Panc1 (cell line): ENCODE results near the gene DCST2. TPM values are rescaled to one million over a fixed set of nuclear protein-coding genes. Genes with fewer than 3 reads are reported as not detected.
A peak's percentile ranks its signal among the peaks of the same experiment; 100 is the strongest.

ENCODE experiments used
- ATAC-seq: fragments of 200-7000 bp; cut with Tn5 transposase; 2 replicates; pipeline ENCODE4 v1.9.1; 2020; ENCODE audit warnings: mild to moderate bottlenecking, moderate library complexity
- BruUV-seq: library from RNA; stranded (reverse); fragments of 400-500 nt; replicated peaks from 2 replicates; lab custom pipeline; 2021; lab: Mats Ljungman, UMichigan
- CTCF ChIA-PET: fragments of 300-600 bp; sonication (Branson Sonifier 250); formaldehyde crosslinking; loops from one replicate; lab custom pipeline; 2022; ENCODE audit warnings: antibody characterized with exemption; lab: Charles Lee
- POLR2A ChIA-PET: fragments of 300-600 bp; sonication (Branson Sonifier 250); formaldehyde crosslinking; loops from one replicate; lab custom pipeline; 2022; ENCODE audit warnings: antibody characterized with exemption; lab: Charles Lee
- DNase-seq: peaks from one replicate; pipeline ENCODE4 v3.0.0-alpha.2; 2010; ENCODE audit warnings: low read depth, low spot score
- H3K27ac ChIP-seq: 2 replicates; pipeline ENCODE4 v1.5.1; 2011; ENCODE audit warnings: mild to moderate bottlenecking, low read length, inconsistent platforms
- H3K27me3 ChIP-seq: fragments of 200-500 bp; sonication (Bioruptor generic); 2 replicates; pipeline ENCODE4 v1.6.0; 2014; ENCODE audit warnings: low read length, inconsistent platforms; ENCODE audit not compliant: control insufficient read depth, insufficient read depth
- H3K36me3 ChIP-seq: fragments of 200-500 bp; sonication (Bioruptor generic); 2 replicates; pipeline ENCODE4 v1.5.1; 2014; ENCODE audit warnings: inconsistent platforms, mild to moderate bottlenecking, low read length, moderate library complexity; ENCODE audit not compliant: control insufficient read depth, insufficient read depth
- H3K4me1 ChIP-seq: 2 replicates; pipeline ENCODE4 v1.5.1; 2011; ENCODE audit warnings: inconsistent platforms, mild to moderate bottlenecking, low read length, moderate library complexity; ENCODE audit not compliant: control insufficient read depth, insufficient read depth
- H3K4me3 ChIP-seq, 2 experiments: 2 replicates each; pipeline ENCODE4 v1.5.1; 2011 to 2012; ENCODE audit warnings: low read depth in 2 of 2, low read length in 2 of 2, mild to moderate bottlenecking in 2 of 2, inconsistent platforms in 1 of 2, moderate library complexity in 1 of 2
- H3K9me3 ChIP-seq: fragments of 200-500 bp; sonication (Bioruptor generic); 2 replicates; pipeline ENCODE4 v1.5.1; 2014; ENCODE audit warnings: low read depth, mild to moderate bottlenecking, inconsistent platforms, low read length, moderate library complexity; ENCODE audit not compliant: control insufficient read depth, insufficient read depth
- POLR2AphosphoS5 ChIP-seq: IDR thresholded peaks from 2 replicates; pipeline ENCODE4 v1.6.1; 2012; ENCODE audit warnings: mild to moderate bottlenecking, low read depth, low read length, moderate library complexity
- SIN3A ChIP-seq: IDR thresholded peaks from 2 replicates; pipeline ENCODE4 v1.6.1; 2012; ENCODE audit warnings: low read depth, mild to moderate bottlenecking, low read length, moderate library complexity, borderline replicate concordance; ENCODE audit not compliant: insufficient read depth
- TCF7L2 ChIP-seq: IDR thresholded peaks from 2 replicates; pipeline ENCODE4 v1.6.1; 2011; ENCODE audit warnings: mild to moderate bottlenecking, low read depth, low read length, inconsistent platforms
- in situ Hi-C: cut with HindIII; loops from 2 replicates; pipeline ENCODE4 v1.10.0; 2016; ENCODE audit warnings: low sequenced_read_pairs, low pct_unique_long_range_greater_than_20kb
- intact Hi-C: fragments of 100-400 bp; cut with micrococcal nuclease; formaldehyde crosslinking; loops from one replicate; pipeline ENCODE4 v1.10.0; 2022; ENCODE audit not compliant: unreplicated experiment
- total RNA-seq: library from RNA; stranded (reverse); gene quantifications from one replicate; pipeline ENCODE4 v1.2.1, GENCODE V29; 2021; ENCODE audit not compliant: unreplicated experiment
- TF ChIP-seq, protein P1 (sequence below): fragments of 450-650 bp; IDR thresholded peaks from 2 replicates; pipeline ENCODE4 v1.5.1; 2017; ENCODE audit warnings: mild to moderate bottlenecking
- TF ChIP-seq, protein P2 (sequence below), 2 experiments: IDR thresholded peaks; 2 replicates each; pipeline ENCODE4 v1.6.1; 2011 to 2012; ENCODE audit warnings: low read depth in 2 of 2, control low read depth in 1 of 2, low read length in 1 of 2, mild to moderate bottlenecking in 1 of 2, moderate library complexity in 1 of 2; ENCODE audit not compliant: insufficient read depth in 1 of 2

Gene DCST2
- total RNA-seq, 1 experiment from 2014 or later = 0.13 TPM

DNA sequence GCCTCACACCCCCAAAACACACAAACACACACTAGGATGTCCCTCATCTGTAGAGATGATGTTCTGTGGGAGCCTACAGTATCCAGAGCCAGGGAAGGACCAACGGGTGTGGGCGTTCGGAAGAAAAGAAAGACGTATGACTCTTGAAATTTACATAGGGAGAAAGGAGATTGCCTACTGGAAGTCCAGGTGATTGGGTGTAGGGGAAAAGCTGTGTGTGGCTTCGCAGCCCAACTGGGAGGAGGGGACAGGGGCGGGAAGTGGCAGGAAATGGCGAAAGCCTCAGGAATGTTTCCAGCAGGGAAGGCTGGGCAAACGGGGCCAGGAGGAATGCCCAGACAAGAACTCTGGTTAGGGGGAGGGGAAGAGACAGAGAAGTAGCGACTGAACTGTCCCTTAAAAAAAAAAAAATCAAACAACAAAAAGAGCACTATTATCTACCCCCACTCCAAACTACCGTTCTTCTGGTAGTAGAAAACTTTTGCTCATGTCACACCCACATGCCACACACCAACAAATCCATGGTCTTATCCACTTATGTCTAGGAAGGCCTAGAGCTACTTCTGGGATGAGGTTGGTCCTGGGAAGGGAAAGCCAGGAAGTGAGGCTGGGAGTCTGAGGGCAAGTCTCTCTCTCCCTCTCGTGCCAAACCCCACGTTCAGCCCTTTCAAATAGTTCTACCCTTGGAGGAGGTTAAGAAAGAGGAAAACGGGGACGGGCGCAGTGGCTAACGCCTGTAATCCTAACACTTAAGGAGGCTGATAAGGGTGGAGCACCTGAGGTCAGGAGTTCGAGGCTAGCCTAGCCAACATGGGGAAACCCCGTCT is 60.9 kb downstream of the DCST2 start:
- ATAC-seq (peak; percentile 25), DNase-seq (peak; percentile 93)
- Histone ChIP-seq H3K4me3 (peak overlapping the region; percentile 77 to 88), H3K27ac (peak overlapping the region; percentile 98), H3K36me3 (no peaks in the 10 kb centered on the region; the same call in none of the 2 replicates), H3K4me1 (peaks cover 51% of the 10 kb centered on the region), H3K9me3 (no peaks in the 10 kb centered on the region), H3K27me3 (no peaks in the 10 kb centered on the region)
- ChIA-PET CTCF (interaction anchor here (0.6 to 1.0 kb wide), 2 partner anchors 45 to 56 kb away, joined by 4 to 5 read pairs; no protein-coding TSS in a partner anchor), POLR2A (interaction anchor here (0.8 kb wide), 1 partner anchor 9 kb away, joined by 4 read pairs; no protein-coding TSS in a partner anchor)
- TSS peak; percentile 64 for BruUV-seq
- in situ Hi-C loops = no loop called here
- intact Hi-C loops = no loop called here
- TF ChIP-seq TCF7L2 (no peak), POLR2AphosphoS5 (no peak; the same call in 1 of the 2 replicates)
- TF ChIP-seq, protein P1, sequence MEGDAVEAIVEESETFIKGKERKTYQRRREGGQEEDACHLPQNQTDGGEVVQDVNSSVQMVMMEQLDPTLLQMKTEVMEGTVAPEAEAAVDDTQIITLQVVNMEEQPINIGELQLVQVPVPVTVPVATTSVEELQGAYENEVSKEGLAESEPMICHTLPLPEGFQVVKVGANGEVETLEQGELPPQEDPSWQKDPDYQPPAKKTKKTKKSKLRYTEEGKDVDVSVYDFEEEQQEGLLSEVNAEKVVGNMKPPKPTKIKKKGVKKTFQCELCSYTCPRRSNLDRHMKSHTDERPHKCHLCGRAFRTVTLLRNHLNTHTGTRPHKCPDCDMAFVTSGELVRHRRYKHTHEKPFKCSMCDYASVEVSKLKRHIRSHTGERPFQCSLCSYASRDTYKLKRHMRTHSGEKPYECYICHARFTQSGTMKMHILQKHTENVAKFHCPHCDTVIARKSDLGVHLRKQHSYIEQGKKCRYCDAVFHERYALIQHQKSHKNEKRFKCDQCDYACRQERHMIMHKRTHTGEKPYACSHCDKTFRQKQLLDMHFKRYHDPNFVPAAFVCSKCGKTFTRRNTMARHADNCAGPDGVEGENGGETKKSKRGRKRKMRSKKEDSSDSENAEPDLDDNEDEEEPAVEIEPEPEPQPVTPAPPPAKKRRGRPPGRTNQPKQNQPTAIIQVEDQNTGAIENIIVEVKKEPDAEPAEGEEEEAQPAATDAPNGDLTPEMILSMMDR = no peak

DNA sequence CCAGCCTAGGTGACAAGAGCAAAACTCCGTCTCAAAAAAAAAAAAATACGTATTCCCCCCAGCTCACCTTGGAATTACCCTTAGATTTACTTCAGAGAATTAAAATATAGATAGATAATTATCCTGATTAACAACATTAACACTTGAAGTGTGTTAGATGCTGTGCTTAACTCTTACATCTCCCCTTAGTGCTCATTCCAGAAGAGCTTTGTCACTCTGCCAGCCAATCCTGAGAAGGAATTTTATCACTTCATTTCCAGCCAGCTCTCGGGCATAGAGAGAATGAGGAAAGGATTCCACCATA is 61.4 kb downstream of the DCST2 start:
- ATAC-seq (no peak), DNase-seq (no peak)
- POLR2A ChIA-PET = interaction anchor here (0.8 kb wide), 1 partner anchor 9 kb away, joined by 4 read pairs; no protein-coding TSS in a partner anchor
- Histone ChIP-seq H3K4me3 (peak overlapping the region; percentile 77 to 88), H3K27me3 (no peaks in the 10 kb centered on the region), H3K36me3 (no peaks in the 10 kb centered on the region; the same call in none of the 2 replicates), H3K9me3 (no peaks in the 10 kb centered on the region), H3K4me1 (peaks cover 51% of the 10 kb centered on the region), H3K27ac (peak overlapping the region; percentile 98)
- intact Hi-C loops (no loop called here), in situ Hi-C loops (no loop called here)
- CTCF ChIA-PET = interaction anchor here (0.6 kb wide), 1 partner anchor 30 kb away, joined by 3 read pairs; the partner anchor contains the start of gene ZBTB7B
- BruUV-seq = no TSS peak
- TF ChIP-seq SIN3A (no peak), TCF7L2 (no peak), POLR2AphosphoS5 (no peak)
- TF ChIP-seq, protein P2, sequence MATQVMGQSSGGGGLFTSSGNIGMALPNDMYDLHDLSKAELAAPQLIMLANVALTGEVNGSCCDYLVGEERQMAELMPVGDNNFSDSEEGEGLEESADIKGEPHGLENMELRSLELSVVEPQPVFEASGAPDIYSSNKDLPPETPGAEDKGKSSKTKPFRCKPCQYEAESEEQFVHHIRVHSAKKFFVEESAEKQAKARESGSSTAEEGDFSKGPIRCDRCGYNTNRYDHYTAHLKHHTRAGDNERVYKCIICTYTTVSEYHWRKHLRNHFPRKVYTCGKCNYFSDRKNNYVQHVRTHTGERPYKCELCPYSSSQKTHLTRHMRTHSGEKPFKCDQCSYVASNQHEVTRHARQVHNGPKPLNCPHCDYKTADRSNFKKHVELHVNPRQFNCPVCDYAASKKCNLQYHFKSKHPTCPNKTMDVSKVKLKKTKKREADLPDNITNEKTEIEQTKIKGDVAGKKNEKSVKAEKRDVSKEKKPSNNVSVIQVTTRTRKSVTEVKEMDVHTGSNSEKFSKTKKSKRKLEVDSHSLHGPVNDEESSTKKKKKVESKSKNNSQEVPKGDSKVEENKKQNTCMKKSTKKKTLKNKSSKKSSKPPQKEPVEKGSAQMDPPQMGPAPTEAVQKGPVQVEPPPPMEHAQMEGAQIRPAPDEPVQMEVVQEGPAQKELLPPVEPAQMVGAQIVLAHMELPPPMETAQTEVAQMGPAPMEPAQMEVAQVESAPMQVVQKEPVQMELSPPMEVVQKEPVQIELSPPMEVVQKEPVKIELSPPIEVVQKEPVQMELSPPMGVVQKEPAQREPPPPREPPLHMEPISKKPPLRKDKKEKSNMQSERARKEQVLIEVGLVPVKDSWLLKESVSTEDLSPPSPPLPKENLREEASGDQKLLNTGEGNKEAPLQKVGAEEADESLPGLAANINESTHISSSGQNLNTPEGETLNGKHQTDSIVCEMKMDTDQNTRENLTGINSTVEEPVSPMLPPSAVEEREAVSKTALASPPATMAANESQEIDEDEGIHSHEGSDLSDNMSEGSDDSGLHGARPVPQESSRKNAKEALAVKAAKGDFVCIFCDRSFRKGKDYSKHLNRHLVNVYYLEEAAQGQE (IDR thresholded peaks at IDR 0.05; ENCODE audit: insufficient read depth in 1 of 2, low read depth in 2 of 2, low read length in 1 of 2) = no peak
- TF ChIP-seq, protein P1 = no peak
